Esophagus squamous epithelium (tissue), 5 donors: ENCODE measurements around the gene TECPR2. TPM values are rescaled to one million over a fixed set of nuclear protein-coding genes. Genes with fewer than 3 reads are reported as not detected.
A peak's percentile ranks its signal among the peaks of the same experiment; 100 is the strongest.

Experiments
- DNase-seq: peaks from one replicate; lab custom pipeline; 2025; lab: John Stamatoyannopoulos, UW
- H3K27ac ChIP-seq, 4 donors: fragments of 200-600 bp; sonication (generic); one replicate each; pipeline ENCODE4 v1.5.1; 2016 to 2019; ENCODE audit warnings: mild to moderate bottlenecking in 1 of 4
- H3K27me3 ChIP-seq, 4 donors: fragments of 200-600 bp; sonication (generic); 1 replicate in 3 of 4; 2 replicates in 1 of 4; pipeline versions ENCODE4 v1.5.1 to v1.6.0; 2017 to 2021; ENCODE audit warnings: antibody characterized with exemption in 1 of 4
- H3K36me3 ChIP-seq, 3 donors: fragments of 200-600 bp; sonication (generic); one replicate each; pipeline ENCODE4 v1.5.1; 2016 to 2019
- H3K4me1 ChIP-seq, 3 donors: fragments of 200-600 bp; sonication (generic); one replicate each; pipeline ENCODE4 v1.5.1; 2017 to 2019
- H3K4me3 ChIP-seq, 4 donors: fragments of 200-600 bp; sonication (generic); 1 replicate in 3 of 4; 2 replicates in 1 of 4; pipeline ENCODE4 v1.5.1; 2016 to 2019; ENCODE audit warnings: mild to moderate bottlenecking in 2 of 4, moderate library complexity in 1 of 4
- H3K9me3 ChIP-seq, 3 donors: fragments of 200-600 bp; sonication (generic); one replicate each; pipeline ENCODE4 v1.5.1; 2016 to 2019
- POLR2A ChIP-seq, 4 donors: fragments of 450-650 bp; IDR thresholded peaks; one replicate each; pipeline ENCODE4 v1.6.1; 2017; ENCODE audit warnings: antibody characterized with exemption in 4 of 4, mild to moderate bottlenecking in 4 of 4, moderate library complexity in 3 of 4
- WGBS, 2 donors: methylation state at CpG; one replicate each; pipeline ENCODE4 v1.1.5; 2018; 5-methylcytosine and 5-hydroxymethylcytosine counted together
- intact Hi-C: fragments of 100-400 bp; cut with DNase I; formaldehyde crosslinking; loops from one replicate; pipeline ENCODE4 v1.15.0; 2022
- total RNA-seq, 4 donors: library from RNA; depleted of rRNA; stranded (reverse); fragments of >200 nt; gene quantifications; one replicate each; pipeline ENCODE4 v1.1.0, GENCODE V29; 2016
- TF ChIP-seq, protein P1 (sequence below), 6 experiments: fragments of 450-650 bp in 4 of 6; fragments of 200-600 bp in 2 of 6; sonication (generic) in 2 of 6; IDR thresholded peaks; one replicate each; pipeline ENCODE4 v1.5.1; 2016 to 2019; ENCODE audit warnings: antibody characterized with exemption in 6 of 6, mild to moderate bottlenecking in 4 of 6, moderate library complexity in 4 of 6
- donor health status: DM: yes; HTN: yes; CAD: no.

TECPR2 gene
- total RNA-seq, 4 donors from 2014 or later = 5.4 to 18.1 (median 12.9) TPM

DNA sequence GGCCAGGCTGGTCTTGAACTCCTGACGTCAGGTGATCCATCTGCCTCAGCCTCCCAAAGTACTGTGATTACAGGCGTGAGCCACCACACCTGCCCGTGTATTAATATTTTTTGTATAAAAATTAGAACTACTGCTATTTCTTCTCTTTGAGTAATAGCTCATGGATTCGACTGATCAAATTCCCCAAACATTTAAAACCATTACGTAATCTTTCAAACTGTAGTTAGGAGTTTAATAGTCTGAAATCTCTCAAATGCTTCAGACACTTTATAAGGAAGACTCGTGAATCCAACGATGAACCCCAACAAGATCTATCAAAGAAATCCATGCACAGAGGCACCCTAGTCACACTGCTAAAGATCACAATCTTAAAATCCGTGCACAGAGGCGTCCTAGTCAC lies 16.1 kb downstream of the TECPR2 start:
- TF ChIP-seq, protein P1, sequence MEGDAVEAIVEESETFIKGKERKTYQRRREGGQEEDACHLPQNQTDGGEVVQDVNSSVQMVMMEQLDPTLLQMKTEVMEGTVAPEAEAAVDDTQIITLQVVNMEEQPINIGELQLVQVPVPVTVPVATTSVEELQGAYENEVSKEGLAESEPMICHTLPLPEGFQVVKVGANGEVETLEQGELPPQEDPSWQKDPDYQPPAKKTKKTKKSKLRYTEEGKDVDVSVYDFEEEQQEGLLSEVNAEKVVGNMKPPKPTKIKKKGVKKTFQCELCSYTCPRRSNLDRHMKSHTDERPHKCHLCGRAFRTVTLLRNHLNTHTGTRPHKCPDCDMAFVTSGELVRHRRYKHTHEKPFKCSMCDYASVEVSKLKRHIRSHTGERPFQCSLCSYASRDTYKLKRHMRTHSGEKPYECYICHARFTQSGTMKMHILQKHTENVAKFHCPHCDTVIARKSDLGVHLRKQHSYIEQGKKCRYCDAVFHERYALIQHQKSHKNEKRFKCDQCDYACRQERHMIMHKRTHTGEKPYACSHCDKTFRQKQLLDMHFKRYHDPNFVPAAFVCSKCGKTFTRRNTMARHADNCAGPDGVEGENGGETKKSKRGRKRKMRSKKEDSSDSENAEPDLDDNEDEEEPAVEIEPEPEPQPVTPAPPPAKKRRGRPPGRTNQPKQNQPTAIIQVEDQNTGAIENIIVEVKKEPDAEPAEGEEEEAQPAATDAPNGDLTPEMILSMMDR (IDR thresholded peaks at IDR 0.05) = no peak
- no peak for TF ChIP-seq POLR2A (IDR thresholded peaks at IDR 0.05)
- Histone ChIP-seq H3K36me3 (peaks cover 0 to 67% (median 0%) of the 10 kb centered on the region in 3 donors), H3K9me3 (no peaks in the 10 kb centered on the region), H3K27me3 (no peaks in the 10 kb centered on the region), H3K27ac (no peak overlapping the region), H3K4me3 (no peak overlapping the region), H3K4me1 (no peaks in the 10 kb centered on the region)
- intact Hi-C loops = no loop called here
- DNase-seq = no peak
- WGBS, 2 donors = 95% methylated on average over 9 of the region's 9 CpGs

DNA sequence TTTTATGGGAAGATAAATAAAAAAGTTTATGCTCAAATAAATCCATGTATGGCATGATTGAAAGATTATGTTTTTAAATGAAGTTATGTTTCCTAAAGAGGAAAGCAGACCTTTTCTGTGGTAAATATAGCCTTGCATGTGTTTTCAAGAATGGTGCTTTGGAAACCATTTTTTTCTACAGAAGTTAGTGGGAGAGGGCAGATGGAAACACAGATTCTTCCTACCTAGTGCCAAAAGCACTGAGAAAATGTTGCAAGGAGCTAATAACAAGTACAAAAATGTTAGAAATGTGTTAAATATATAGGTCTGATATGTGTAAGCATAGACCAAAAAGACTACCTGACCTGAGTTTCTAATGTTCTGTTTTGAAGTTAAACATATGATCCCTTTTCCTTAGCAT lies 24.3 kb downstream of the TECPR2 start:
- no peak overlapping the region for H3K4me3 ChIP-seq
- H3K9me3 ChIP-seq = no peaks in the 10 kb centered on the region
- no peak overlapping the region for H3K27ac ChIP-seq
- DNase-seq = no peak
- H3K4me1 ChIP-seq = peaks cover 0 to 8% (median 0%) of the 10 kb centered on the region in 3 donors
- peaks cover 0 to 23% (median 0%) of the 10 kb centered on the region in 3 donors for H3K36me3 ChIP-seq
- no peak for TF ChIP-seq POLR2A (IDR thresholded peaks at IDR 0.05)
- TF ChIP-seq, protein P1 (IDR thresholded peaks at IDR 0.05) = no peak
- intact Hi-C loops = no loop called here
- H3K27me3 ChIP-seq = no peaks in the 10 kb centered on the region

DNA sequence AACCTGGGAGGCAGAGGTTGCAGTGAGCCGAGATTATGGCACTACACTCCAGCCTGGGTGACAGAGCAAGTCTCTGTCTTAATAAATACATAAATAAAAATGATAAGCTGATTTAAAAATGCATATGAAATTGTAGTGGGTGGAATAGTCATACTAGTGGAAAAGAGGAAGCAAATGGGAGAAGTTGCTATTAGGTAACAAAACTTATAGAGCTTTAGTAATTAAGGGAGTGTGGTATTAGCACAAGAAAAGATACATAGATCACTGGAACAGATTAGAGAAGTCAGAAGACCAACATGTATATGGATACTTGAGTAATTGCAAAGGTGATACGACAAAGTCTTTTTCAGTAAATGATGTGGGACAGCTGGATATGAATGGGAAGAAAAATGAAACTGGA lies 26.5 kb downstream of the TECPR2 start:
- Histone ChIP-seq H3K27me3 (no peaks in the 10 kb centered on the region), H3K9me3 (no peaks in the 10 kb centered on the region), H3K4me3 (no peak overlapping the region), H3K36me3 (peaks cover 0 to 13% (median 0%) of the 10 kb centered on the region in 3 donors), H3K4me1 (peaks cover 0 to 13% (median 0%) of the 10 kb centered on the region in 3 donors), H3K27ac (no peak overlapping the region)
- 75 to 88% methylated on average over 2 of the region's 2 CpGs for WGBS, 2 donors
- TF ChIP-seq, protein P1 (IDR thresholded peaks at IDR 0.05) = no peak
- no peak for TF ChIP-seq POLR2A (IDR thresholded peaks at IDR 0.05)
- DNase-seq = no peak
- intact Hi-C loops = no loop called here

DNA sequence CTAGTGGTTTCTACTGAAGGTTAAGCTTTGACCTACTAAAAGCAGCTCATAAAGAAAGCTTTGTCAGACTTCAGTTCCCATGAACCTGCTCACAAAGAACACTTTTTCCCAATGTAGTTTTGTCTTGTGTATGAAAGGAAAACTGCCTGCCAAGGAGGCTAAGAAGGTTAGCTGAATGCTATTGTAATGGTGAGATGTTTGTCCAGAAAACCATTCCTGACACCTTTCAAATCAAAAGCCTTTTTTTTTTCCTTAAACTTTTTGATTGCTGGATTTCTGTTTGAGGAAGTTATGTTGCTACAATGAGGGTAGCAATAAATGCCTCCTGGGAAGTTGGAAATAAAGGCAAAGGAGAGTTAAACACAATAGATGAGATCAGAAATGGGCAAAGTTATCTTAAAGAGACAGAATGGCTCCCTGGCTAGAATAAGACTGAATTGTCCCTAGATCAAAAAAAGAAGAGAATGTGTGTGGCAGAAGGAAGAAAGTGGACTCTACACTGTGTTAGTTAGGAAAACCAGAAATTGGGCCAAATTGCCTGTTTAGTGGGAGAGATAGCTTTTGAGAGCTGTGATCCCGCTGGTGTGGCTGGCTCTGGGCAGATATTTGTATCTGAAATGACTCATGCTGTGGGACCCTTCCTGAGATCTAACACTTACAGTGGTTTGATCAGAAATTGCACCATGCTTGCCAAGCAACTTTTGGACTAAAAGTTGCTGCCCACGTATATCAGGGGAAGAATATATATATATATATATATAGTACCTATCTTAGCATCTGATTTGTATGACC lies 27.5 kb downstream of the TECPR2 start:
- Histone ChIP-seq H3K36me3 (peaks cover 0 to 9% (median 0%) of the 10 kb centered on the region in 3 donors), H3K9me3 (no peaks in the 10 kb centered on the region), H3K27me3 (no peaks in the 10 kb centered on the region), H3K4me3 (no peak overlapping the region), H3K4me1 (peaks cover 0 to 13% (median 0%) of the 10 kb centered on the region in 3 donors), H3K27ac (peak overlapping the region in 1 of 4 donors; percentile 33)
- TF ChIP-seq, protein P1 (IDR thresholded peaks at IDR 0.05) = no peak
- TF ChIP-seq POLR2A (IDR thresholded peaks at IDR 0.05) = no peak
- intact Hi-C loops = no loop called here
- no peak for DNase-seq
- WGBS, 2 donors = 67 to 77% methylated on average over 2 of the region's 2 CpGs

DNA sequence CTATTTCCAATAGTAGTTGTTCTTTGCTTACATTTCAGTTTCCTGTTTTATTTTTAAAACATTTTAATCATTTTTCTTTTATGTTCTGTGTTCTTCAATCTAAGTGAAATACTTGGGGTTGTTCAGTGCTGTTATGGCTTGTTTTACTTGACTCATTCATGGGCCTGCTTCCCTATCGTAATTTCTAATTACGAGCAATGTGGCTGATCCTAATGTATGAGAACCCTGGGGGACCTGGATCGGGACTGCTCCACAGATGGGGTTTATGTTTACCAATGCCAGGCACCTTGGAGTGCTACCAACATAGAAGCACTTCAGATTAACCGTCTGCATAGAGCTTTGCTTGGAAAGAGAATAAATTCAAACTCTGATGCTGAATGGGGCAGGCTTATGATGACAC lies 29.8 kb downstream of the TECPR2 start:
- Histone ChIP-seq H3K4me1 (peaks cover 0 to 13% (median 0%) of the 10 kb centered on the region in 3 donors), H3K36me3 (peaks cover 0 to 16% (median 0%) of the 10 kb centered on the region in 3 donors), H3K4me3 (no peak overlapping the region), H3K27ac (no peak overlapping the region), H3K27me3 (no peaks in the 10 kb centered on the region), H3K9me3 (no peaks in the 10 kb centered on the region)
- WGBS, 2 donors = 55 to 64% methylated on average over 4 of the region's 4 CpGs
- intact Hi-C loops = no loop called here
- no peak for DNase-seq
- TF ChIP-seq, protein P1 (IDR thresholded peaks at IDR 0.05) = no peak
